T-helper 17 cell (primary cell): ENCODE data around the gene SMC1B. TPM values are rescaled to one million over a fixed set of nuclear protein-coding genes. Genes with fewer than 3 reads are reported as not detected.
A peak's percentile ranks its signal among the peaks of the same experiment; 100 is the strongest.
"Not testable (repeated sequence)": the region's sequence is repeated elsewhere in the genome, so short reads cannot be mapped to it uniquely, and the experiment has no call there.

Source experiments
- ATAC-seq: fragments of 150-1000 bp; cut with Tn5 transposase; 2 replicates; pipeline ENCODE4 v1.10.0; 2021; ENCODE audit warnings: mild to moderate bottlenecking, moderate library complexity
- DNase-seq, 3 donors: peaks; one replicate each; pipeline versions ENCODE4 v3.0.0 to v3.0.0-alpha.2; 2020 to 2021
- H3K9me3 ChIP-seq: one replicate; pipeline ENCODE4 v1.7.0; 2013; ENCODE audit warnings: low read length, mild to moderate bottlenecking; ENCODE audit not compliant: control insufficient read depth, poor library complexity, severe bottlenecking
- H3K27ac Mint-ChIP-seq: one replicate; pipeline ENCODE4 v1.8.0; 2022; ENCODE audit warnings: mild to moderate bottlenecking, moderate library complexity, mixed read lengths
- H3K27me3 Mint-ChIP-seq: one replicate; pipeline ENCODE4 v1.8.0; 2022; ENCODE audit warnings: mixed read lengths
- H3K36me3 Mint-ChIP-seq: one replicate; pipeline ENCODE4 v1.8.0; 2022; ENCODE audit warnings: low read depth, mixed read lengths
- H3K4me1 Mint-ChIP-seq: one replicate; pipeline ENCODE4 v1.8.0; 2022; ENCODE audit warnings: mild to moderate bottlenecking, mixed read lengths
- H3K4me3 Mint-ChIP-seq: one replicate; pipeline ENCODE4 v1.8.0; 2022; ENCODE audit warnings: mild to moderate bottlenecking, moderate library complexity, mixed read lengths
- total RNA-seq, 4 donors: library from RNA in 2 of 4; stranded (reverse) in 2 of 4; gene quantifications; one replicate each; pipeline ENCODE4 v1.2.3 and lab custom pipeline; 2022 to 2026

The SMC1B gene
- total RNA-seq, 2 donors from 2014 or later, result 0.17 TPM; not detected in 1

DNA sequence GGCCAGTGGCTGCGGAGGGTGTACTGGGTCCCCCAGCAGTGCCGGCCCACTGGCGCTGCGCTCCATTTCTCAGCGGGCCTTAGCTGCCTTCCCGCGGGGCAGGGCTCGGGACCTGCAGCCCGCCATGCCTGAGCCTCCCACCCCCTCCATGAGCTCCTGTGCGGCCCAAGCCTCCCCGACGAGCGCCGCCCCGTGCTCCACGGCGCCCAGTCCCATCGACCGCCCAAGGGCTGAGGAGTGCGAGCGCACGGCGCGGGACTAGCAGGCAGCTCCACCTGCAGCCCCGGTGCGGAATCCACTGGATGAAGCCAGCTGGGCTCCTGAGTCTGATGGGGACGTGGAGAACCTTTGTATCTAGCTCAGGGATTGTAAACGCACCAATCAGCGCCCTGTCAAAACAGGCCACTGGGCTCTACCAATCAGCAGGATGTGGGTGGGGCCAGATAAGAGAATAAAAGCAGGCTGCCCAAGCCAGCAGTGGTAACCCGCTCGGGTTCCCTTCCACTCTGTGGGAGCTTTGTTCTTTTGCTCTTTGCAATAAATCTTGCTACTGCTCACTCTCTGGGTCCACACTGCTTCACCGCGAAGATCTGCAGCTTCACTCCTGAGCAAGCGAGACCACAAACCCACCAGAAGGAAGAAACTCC lies 23.6 kb upstream of the SMC1B start:
- H3K9me3 ChIP-seq, H3K36me3 Mint-ChIP-seq, H3K27ac Mint-ChIP-seq, ATAC-seq, H3K27me3 Mint-ChIP-seq: not testable (repeated sequence)
- DNase-seq, result peak in 1 of 3 donors; percentile 18
- H3K4me3 Mint-ChIP-seq, result peak overlapping the region; percentile 7
- peaks cover 20% of the 10 kb centered on the region for H3K4me1 Mint-ChIP-seq

DNA sequence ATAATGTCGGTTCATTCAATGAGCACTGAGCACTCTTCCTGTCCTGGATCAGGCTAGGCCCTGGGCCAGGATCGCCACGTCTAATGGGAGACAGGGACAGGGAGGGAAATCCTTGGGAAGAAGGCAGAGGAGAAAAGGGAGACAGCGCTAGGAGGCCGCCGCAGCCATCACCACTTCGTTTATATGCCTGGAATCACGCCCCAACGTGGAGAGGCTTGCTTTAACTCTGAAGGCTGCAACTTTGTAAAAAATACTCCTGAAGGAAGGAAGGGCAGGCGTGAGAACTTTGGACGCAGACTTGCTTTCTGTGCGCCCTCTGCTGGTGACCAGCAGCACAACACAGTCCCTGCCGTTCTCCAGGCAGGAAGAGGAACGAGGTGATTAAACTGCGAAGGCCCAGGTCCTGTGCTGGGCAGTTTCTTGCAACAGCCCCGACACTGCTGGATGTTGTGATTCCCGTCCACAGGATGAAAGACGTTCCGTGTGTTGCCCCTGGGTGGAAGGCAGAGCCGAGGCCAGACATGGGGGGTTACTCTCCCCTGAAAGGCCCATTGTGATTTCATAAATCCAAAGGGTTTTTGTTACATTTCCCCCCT lies 22.2 kb upstream of the SMC1B start:
- DNase-seq (peak; percentile 67 to 76 (median 71)), ATAC-seq (peak; percentile 92)
- Mint-ChIP-seq H3K27ac (peak overlapping the region; percentile 67), H3K27me3 (no peaks in the 10 kb centered on the region), H3K4me1 (peaks cover 13% of the 10 kb centered on the region), H3K36me3 (no peaks in the 10 kb centered on the region), H3K4me3 (no peak overlapping the region)
- H3K9me3 ChIP-seq, result no peaks in the 10 kb centered on the region

DNA sequence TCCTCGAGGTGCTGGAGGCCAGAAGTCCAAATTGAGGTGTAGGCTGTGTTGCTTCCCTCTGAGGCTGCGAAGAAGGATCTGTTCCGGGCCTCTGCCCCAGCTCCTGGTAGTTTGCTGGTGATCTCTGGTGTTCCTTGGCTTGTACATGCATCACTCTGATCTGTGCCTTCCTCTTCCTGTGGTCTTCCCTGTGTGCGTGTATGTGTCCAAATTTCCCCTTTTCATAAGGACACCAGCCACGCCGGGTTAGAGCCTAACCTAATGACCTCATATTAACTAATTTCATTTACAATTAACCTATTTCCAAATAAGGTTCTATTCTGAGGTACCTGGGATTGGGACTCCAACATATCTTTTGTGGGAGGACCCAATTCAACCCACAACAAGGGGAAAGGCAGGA lies 21.6 kb upstream of the SMC1B start:
- no peaks in the 10 kb centered on the region for H3K9me3 ChIP-seq
- H3K4me3 Mint-ChIP-seq, result no peak overlapping the region
- no peaks in the 10 kb centered on the region for H3K36me3 Mint-ChIP-seq
- DNase-seq (no peak), ATAC-seq (no peak)
- peaks cover 9% of the 10 kb centered on the region for H3K4me1 Mint-ChIP-seq
- H3K27ac Mint-ChIP-seq, result peak overlapping the region; percentile 67
- H3K27me3 Mint-ChIP-seq, result no peaks in the 10 kb centered on the region

DNA sequence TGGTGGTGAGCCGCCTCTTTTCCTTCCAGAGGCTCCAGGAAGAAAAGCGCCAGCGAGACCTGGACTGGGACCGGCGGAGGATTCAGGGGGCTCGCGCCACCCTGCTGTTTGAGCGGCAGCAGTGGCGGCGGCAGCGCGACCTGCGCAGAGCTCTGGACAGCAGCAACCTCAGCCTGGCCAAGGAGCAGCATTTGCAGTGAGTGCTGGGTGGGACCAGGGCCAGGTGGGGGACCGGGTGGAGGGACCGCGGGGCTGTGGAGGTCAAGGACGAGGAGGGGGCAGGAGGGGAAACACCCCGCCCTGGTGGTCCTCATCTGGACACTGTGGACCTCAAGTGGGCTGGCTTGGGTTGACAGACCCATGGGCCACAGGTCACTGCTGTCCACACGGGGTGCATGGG lies 17.5 kb upstream of the SMC1B start:
- H3K27me3 Mint-ChIP-seq, result peaks cover 12% of the 10 kb centered on the region
- no peaks in the 10 kb centered on the region for H3K36me3 Mint-ChIP-seq
- ATAC-seq (no peak), DNase-seq (no peak)
- no peak overlapping the region for H3K27ac Mint-ChIP-seq
- H3K9me3 ChIP-seq, result no peaks in the 10 kb centered on the region
- no peak overlapping the region for H3K4me3 Mint-ChIP-seq
- peaks cover 7% of the 10 kb centered on the region for H3K4me1 Mint-ChIP-seq

DNA sequence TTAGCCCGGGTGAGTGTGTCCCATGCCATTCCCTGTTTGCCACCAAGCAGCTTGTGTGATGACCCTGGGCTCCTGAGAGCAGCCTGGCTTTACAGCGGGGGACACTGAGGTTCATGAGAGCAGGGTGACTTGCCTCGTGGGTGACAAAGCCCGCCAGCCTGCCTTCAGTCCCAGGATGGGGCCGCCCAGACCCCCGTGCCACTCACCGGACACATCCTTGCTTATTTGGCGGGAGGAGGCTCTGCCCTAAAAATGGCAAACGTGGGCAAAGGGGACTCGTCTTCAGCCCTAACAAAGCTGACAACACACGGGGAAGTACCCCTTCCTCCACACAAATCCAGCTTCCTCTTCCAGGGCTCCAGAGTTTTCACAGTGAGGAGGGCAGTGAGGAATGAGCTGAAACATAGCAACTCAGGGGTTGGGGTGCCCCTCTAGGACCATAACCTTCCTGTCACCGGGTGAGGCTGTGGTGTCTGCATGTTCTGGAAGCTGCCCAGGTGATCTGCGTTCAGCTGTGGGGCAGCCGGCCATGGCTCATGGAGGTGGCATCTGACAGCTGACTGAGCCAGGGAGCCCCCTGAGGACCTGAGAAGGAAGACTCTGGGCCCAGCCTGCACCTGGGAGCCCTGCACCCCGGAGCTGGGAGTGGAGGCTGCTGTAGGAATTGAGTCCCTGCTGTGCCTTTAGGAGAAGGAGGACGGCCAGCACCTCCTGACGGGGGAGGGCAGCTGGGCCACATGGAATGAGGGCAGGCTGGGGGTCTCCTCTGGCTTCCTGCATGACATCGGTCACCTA lies 16.8 kb upstream of the SMC1B start:
- no peak for DNase-seq
- no peaks in the 10 kb centered on the region for H3K4me1 Mint-ChIP-seq
- H3K27me3 Mint-ChIP-seq, result peaks cover 12% of the 10 kb centered on the region
- no peak overlapping the region for H3K27ac Mint-ChIP-seq
- no peaks in the 10 kb centered on the region for H3K36me3 Mint-ChIP-seq
- no peak overlapping the region for H3K4me3 Mint-ChIP-seq
- no peak for ATAC-seq
- no peaks in the 10 kb centered on the region for H3K9me3 ChIP-seq

DNA sequence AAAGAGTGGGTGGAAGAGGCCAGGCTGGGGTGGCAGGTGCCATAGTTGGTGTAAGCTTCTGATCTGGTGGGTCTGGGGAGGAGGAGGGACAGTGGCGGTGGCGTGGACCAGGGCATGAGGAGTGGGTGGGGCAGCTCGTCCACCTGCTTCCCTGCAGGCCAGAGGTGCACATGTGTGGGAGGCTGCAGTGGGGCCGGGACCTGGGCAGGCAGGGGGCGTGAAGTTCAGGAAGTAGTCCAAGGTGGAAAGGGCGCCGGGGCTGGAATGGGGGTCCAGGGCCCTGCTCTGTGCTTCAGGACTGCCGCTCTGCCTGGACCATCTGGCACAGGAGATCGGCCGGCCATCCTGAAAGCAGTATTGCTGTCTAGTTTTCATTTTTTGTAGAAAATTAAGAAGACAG lies 16.0 kb upstream of the SMC1B start:
- no peak overlapping the region for H3K27ac Mint-ChIP-seq
- peaks cover 12% of the 10 kb centered on the region for H3K27me3 Mint-ChIP-seq
- DNase-seq (no peak), ATAC-seq (no peak)
- no peaks in the 10 kb centered on the region for H3K36me3 Mint-ChIP-seq
- H3K4me1 Mint-ChIP-seq, result no peaks in the 10 kb centered on the region
- H3K4me3 Mint-ChIP-seq, result no peak overlapping the region
- H3K9me3 ChIP-seq, result no peaks in the 10 kb centered on the region

DNA sequence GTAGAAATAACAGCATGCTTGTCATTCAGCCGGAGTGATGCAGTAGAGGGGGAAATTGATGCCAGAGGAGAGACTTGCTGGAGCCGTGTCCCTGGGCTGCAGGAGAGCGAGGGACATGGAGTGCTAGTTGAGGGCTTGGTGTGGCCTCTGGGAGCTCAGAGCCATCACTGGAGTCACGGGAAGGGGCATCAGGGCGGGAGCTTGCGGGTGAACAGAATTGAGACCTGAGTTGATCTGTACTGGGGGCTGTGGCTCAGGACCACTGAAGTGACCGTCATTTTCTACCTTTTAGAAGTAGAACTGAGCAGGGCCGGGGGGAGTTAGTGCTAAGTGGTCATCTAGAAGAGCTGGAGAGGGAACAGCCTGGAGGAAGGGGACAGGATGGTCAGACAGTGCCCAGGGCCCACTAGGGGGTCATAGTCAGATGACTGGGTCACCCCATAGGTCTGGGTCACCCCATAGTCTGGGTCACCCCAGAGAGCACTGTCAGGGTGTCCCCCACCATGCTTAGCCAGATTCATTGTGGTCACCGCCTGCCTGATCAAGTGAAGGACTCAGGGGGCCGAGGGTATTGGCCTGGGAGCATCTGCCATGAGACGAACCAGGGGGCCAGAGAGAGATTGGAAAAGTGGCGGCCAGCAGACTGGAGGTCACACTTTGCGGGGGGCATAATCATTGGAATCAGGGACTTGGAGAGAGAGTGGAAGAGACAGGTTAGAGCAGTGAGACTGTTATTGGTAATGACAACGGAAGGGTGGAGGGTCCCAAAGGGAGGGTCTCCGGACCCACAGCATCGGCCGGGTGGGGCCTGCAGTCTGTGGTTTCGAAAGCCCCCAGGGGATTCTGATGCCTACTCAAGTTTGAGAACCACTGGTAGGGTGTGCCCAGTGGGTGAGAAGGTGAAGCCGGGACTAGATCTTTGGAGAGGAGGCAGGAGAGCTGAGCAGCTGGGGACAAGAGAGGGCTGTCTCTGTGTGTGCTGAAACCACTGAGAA lies 15.3 kb upstream of the SMC1B start:
- H3K9me3 ChIP-seq, result no peaks in the 10 kb centered on the region
- DNase-seq (no peak), ATAC-seq (no peak)
- no peak overlapping the region for H3K4me3 Mint-ChIP-seq
- no peak overlapping the region for H3K27ac Mint-ChIP-seq
- H3K27me3 Mint-ChIP-seq, result peaks cover 12% of the 10 kb centered on the region
- H3K36me3 Mint-ChIP-seq, result no peaks in the 10 kb centered on the region
- no peaks in the 10 kb centered on the region for H3K4me1 Mint-ChIP-seq

DNA sequence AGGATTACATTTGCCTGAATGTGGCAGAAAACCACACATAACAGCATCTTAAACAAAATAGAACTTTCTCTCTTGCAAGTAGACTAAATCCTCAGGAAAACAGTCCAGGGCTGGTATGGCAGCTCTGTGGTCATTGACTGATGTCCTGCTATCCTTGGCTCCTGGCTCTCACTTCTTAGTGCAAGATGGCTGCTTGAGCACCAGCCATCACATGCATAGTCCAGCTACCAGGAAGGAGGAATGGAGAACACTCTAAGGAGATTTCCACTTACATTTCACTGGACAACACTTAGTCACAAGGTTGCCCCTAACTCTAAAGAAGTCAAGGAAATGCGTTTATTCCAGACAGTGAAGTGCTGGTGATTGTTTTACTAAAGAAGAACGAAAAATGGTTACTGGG lies 13.7 kb upstream of the SMC1B start:
- ATAC-seq, result no peak
- H3K9me3 ChIP-seq, result no peaks in the 10 kb centered on the region
- H3K4me3 Mint-ChIP-seq, result no peak overlapping the region
- peaks cover 2% of the 10 kb centered on the region for H3K4me1 Mint-ChIP-seq
- no peak overlapping the region for H3K27ac Mint-ChIP-seq
- no peaks in the 10 kb centered on the region for H3K36me3 Mint-ChIP-seq
- H3K27me3 Mint-ChIP-seq, result peaks cover 12% of the 10 kb centered on the region
- no peak for DNase-seq

DNA sequence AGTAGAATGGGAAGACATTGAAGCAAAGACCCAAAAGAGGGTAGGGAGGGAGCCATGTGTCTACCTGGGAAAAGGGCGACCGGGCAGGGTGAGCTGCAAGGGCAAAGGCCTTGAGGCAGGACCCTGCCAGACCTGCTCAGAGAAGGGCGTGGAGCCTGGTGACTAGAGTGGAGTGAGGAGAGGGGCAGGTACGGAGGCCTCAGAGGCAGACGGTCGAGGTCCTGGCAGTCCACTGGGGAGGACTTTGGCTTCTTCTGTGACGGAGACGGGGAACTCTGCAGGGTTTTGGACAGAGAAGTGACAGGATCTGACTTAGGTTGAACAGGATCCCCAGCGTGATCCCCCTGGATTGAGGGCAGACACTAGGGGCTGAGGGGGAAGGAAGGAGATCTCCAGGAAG lies 13.0 kb upstream of the SMC1B start:
- Mint-ChIP-seq H3K27me3 (peaks cover 12% of the 10 kb centered on the region), H3K36me3 (no peaks in the 10 kb centered on the region), H3K4me1 (peaks cover 6% of the 10 kb centered on the region), H3K4me3 (no peak overlapping the region), H3K27ac (no peak overlapping the region)
- DNase-seq, result no peak
- H3K9me3 ChIP-seq, result no peaks in the 10 kb centered on the region
- ATAC-seq, result no peak

DNA sequence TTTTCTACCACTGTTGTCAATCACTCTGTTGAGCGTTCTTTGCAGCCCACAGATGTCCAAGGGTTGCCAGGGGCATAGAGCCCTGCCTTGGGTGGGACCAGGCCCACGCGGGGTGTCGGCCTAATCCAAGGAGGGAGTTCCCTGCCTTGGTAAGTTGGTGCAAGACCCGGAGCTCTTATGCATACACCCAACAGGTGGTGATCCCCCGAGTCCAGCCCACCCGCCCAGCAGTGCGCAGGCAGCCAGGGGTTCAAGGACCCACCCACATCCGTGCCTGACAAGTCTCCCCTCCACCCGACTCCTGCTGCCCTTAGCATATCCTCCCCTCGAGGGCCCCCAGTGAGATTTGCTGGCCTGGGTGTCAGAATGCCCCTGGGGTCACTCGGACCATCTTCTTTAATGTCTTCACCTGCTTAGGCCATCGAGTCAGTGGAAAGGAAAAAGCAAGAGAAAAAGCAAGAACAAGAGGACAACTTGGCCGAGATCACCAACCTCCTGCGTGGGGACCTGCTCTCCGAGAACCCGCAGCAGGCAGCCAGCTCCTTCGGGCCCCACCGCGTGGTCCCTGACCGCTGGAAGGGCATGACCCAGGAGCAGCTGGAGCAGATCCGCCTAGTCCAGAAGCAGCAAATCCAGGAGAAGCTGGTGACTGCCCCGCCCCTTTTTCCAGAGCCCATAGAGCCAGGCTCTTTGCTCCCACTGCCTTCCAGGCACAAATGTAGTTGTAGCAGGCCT lies 12.3 kb upstream of the SMC1B start:
- no peak for ATAC-seq
- Mint-ChIP-seq H3K27me3 (peaks cover 12% of the 10 kb centered on the region), H3K36me3 (no peaks in the 10 kb centered on the region), H3K27ac (no peak overlapping the region), H3K4me1 (peaks cover 6% of the 10 kb centered on the region), H3K4me3 (no peak overlapping the region)
- no peak for DNase-seq
- H3K9me3 ChIP-seq, result no peaks in the 10 kb centered on the region

DNA sequence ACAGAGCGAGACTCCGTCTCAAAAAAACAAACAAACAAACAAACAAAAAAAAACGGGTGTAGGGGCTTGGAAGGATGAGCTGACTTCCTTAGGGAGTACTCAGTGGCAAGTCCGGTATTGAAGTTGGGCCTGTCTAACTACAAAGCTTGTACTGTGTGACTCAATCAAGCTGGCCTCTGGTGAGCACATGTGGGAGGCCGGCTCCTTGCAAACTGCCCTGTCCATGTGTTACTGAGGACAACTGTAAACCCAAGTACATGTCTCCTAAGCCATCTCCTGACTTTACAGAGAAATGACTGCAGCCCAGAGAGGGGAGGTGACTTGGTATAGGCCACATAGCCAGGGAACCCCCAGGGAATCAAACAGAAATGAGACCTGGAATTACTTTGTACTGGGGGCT lies 11.7 kb upstream of the SMC1B start:
- ATAC-seq, result no peak

DNA sequence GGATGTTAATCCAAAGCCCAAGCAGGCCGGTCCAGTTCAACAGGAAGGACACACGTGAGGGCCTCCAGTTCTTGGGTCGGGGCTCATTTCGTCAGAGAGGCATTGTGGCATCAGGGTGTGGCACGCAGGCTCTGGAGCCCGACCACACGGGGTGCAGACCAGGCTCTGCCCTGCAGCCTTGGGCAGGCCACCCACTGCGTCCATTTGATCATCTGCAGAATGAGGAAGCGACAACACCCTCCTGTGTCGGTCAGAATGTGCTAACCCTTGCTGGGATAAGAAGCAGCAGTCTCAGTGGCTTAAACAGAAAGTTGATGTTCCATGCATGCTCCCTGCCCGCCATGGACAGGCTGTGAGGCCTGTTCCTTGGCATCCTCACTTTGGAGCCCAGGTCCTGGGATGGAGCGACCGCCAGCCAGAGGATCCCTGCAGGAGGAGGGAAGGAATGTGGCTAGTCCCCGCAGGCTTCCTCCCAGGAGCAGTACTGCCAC lies 10.9 kb upstream of the SMC1B start:
- DNase-seq (no peak), ATAC-seq (no peak)
- Mint-ChIP-seq H3K27me3 (peaks cover 16% of the 10 kb centered on the region), H3K4me1 (peaks cover 10% of the 10 kb centered on the region), H3K4me3 (no peak overlapping the region), H3K27ac (no peak overlapping the region), H3K36me3 (no peaks in the 10 kb centered on the region)
- no peaks in the 10 kb centered on the region for H3K9me3 ChIP-seq

More for the DNA sequence above, 11.7 kb upstream of the SMC1B start:
- no peaks in the 10 kb centered on the region for H3K36me3 Mint-ChIP-seq
- H3K9me3 ChIP-seq, result no peaks in the 10 kb centered on the region
- DNase-seq, result no peak
- H3K4me1 Mint-ChIP-seq, result peaks cover 10% of the 10 kb centered on the region
- H3K27ac Mint-ChIP-seq, result no peak overlapping the region
- peaks cover 16% of the 10 kb centered on the region for H3K27me3 Mint-ChIP-seq
- H3K4me3 Mint-ChIP-seq, result no peak overlapping the region
